Stimulated activated CD8-positive, alpha-beta memory T cell treated with anti-CD3 and anti-CD28 coated beads, Interleukin-12 subunit alpha, Interleukin-12 subunit beta, amount 100 ng/mL, for 1 hour (primary cell): ENCODE measurements around the gene MAB21L4.

Experiments used
- DNase-seq: peaks from one replicate; pipeline ENCODE4 v3.0.0-alpha.2; 2020; ENCODE audit warnings: low read depth

MAB21L4 gene

GRCh38 chr2:240876475-240877251 lies 19.3 kb downstream of the MAB21L4 start:
- DNase-seq, result no peak

- no peak for DNase-seq
Measured at GRCh38 chr2:240876035-240876474, 19.9 kb downstream of the MAB21L4 start.

GRCh38 chr2:240875228-240876034 lies 20.5 kb downstream of the MAB21L4 start:
- no peak for DNase-seq

- no peak for DNase-seq
Measured at GRCh38 chr2:240874715-240875227, 21.2 kb downstream of the MAB21L4 start.

- no peak for DNase-seq
Measured at GRCh38 chr2:240873805-240874714, 21.9 kb downstream of the MAB21L4 start.

- DNase-seq, result no peak
Measured at GRCh38 chr2:240873098-240873788, 22.7 kb downstream of the MAB21L4 start.

GRCh38 chr2:240872317-240873097 lies 23.4 kb downstream of the MAB21L4 start:
- DNase-seq, result no peak

- no peak for DNase-seq
Measured at GRCh38 chr2:240871071-240871958, 24.6 kb downstream of the MAB21L4 start.

GRCh38 chr2:240869956-240870875 lies 25.7 kb downstream of the MAB21L4 start:
- DNase-seq, result no peak

GRCh38 chr2:240869109-240869955 lies 26.6 kb downstream of the MAB21L4 start:
- no peak for DNase-seq

GRCh38 chr2:240868286-240869108 lies 27.5 kb downstream of the MAB21L4 start, which contains the start of gene AGXT:
Gene AGXT (plus strand): TSS chr2:240868824. CDS start chr2:240868866, 42 bp downstream.
- no peak for DNase-seq

- DNase-seq, result no peak
Measured at GRCh38 chr2:240865391-240865790, 30.6 kb downstream of the MAB21L4 start.

- DNase-seq, result no peak
Measured at GRCh38 chr2:240864475-240864874, 31.5 kb downstream of the MAB21L4 start.

GRCh38 chr2:240861547-240861946 lies 34.4 kb downstream of the MAB21L4 start:
- no peak for DNase-seq

- DNase-seq, result no peak
Measured at GRCh38 chr2:240858871-240859270, 37.1 kb downstream of the MAB21L4 start.

- no peak for DNase-seq
Measured at GRCh38 chr2:240858321-240858720, 37.6 kb downstream of the MAB21L4 start.
